GM12891 (cell line): ENCODE data around the gene GPR62.

Experiments
- PAX5 ChIP-seq: IDR thresholded peaks from 2 replicates; pipeline ENCODE4 v1.6.1; 2011; ENCODE audit warnings: low read length, moderate library complexity, mild to moderate bottlenecking; ENCODE audit not compliant: insufficient read depth, severe bottlenecking
- POLR2A ChIP-seq: IDR thresholded peaks from 2 replicates; pipeline ENCODE4 v1.6.1; 2011; ENCODE audit warnings: low read depth, low read length, control low read depth
- POLR2AphosphoS5 ChIP-seq: IDR thresholded peaks from 2 replicates; pipeline ENCODE4 v1.6.1; 2011; ENCODE audit warnings: low read depth, low read length, control low read depth
- TAF1 ChIP-seq: IDR thresholded peaks from 2 replicates; pipeline ENCODE4 v1.6.1; 2011; ENCODE audit warnings: low read depth, low read length, control low read depth

DNA sequence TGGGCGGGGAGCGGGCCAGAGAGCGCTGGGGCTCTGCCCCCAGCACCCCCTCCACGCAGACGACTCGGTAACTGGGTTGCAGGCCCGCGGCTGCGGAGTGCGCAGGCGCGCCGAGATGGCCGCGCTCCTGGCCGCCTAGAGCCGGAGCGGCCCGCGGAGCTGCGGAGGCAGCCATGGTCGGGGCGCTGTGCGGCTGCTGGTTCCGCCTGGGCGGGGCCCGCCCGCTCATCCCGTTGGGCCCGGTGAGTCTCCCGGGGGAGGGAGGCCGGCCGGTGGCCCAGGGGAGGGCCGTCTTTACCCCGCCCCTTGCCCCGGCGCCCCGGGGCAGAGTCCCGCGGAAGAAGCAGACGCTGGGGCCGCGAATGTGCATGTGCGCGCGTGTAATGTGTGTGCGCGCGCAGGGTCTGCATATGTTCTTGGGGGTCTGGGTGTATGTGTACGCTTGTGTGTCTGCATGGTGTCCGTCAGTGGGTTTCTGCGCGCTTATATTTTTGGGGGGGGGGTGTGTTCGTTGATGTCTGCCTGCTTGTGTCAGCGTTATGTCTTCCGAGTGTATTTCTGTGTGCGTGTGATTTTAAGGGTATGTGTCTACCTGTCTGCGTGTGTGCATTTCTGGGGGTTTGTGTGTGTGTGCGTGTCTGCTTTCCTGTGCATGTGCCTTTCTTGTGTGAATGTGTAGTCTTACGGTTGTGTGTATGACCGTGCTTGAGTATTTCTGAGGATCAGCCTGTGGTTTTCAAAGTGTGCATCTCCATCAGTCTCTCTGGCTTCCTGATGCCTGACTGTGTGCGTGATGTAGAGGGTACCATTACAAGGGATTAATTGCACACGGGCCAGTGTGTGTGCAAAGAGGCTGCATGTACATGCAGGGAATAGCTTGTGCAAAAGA lies 20.0 kb downstream of the GPR62 start, which contains the start of gene ABHD14A:
- TF ChIP-seq POLR2A: no peak
- no peak for TF ChIP-seq POLR2AphosphoS5
- no peak for TF ChIP-seq PAX5
- no peak for TF ChIP-seq TAF1
